IgD-negative memory B cell (primary cell): ENCODE data around the gene ANKZF1. TPM values are rescaled to one million over a fixed set of nuclear protein-coding genes. Genes with fewer than 3 reads are reported as not detected.

Source experiments
- H3K27ac Mint-ChIP-seq, 3 donors: one replicate each; pipeline ENCODE4 v1.8.0; 2020 to 2022; ENCODE audit warnings: mild to moderate bottlenecking in 3 of 3, mixed read lengths in 3 of 3, moderate library complexity in 1 of 3
- H3K27me3 Mint-ChIP-seq: one replicate; pipeline ENCODE4 v1.8.0; 2021; ENCODE audit warnings: mixed read lengths
- H3K36me3 Mint-ChIP-seq: one replicate; pipeline ENCODE4 v1.8.0; 2020; ENCODE audit warnings: mild to moderate bottlenecking, mixed read lengths
- H3K4me1 Mint-ChIP-seq, 3 donors: one replicate each; pipeline ENCODE4 v1.8.0; 2020 to 2022; ENCODE audit warnings: mixed read lengths in 3 of 3, mild to moderate bottlenecking in 1 of 3
- H3K4me3 Mint-ChIP-seq, 4 donors: one replicate each; pipeline ENCODE4 v1.8.0; 2020 to 2022; ENCODE audit warnings: mild to moderate bottlenecking in 4 of 4, mixed read lengths in 4 of 4, moderate library complexity in 3 of 4
- H3K9me3 Mint-ChIP-seq, 3 donors: one replicate each; pipeline ENCODE4 v1.8.0; 2020 to 2021; ENCODE audit warnings: mixed read lengths in 3 of 3, mild to moderate bottlenecking in 1 of 3
- polyA plus RNA-seq: library from polyadenylated mRNA; unstranded; fragments of 300-500 nt; fragmentation: Illumina TruSeq; gene quantifications from one replicate; pipeline ENCODE4 v1.2.3, GENCODE V29; 2021

ANKZF1 gene
- polyA plus RNA-seq, 1 donor from 2014 or later, result 31.1 TPM

- H3K4me3 Mint-ChIP-seq, result no peak overlapping the region
- no peak overlapping the region for H3K27ac Mint-ChIP-seq
- peaks cover 9% of the 10 kb centered on the region for H3K36me3 Mint-ChIP-seq
- H3K9me3 Mint-ChIP-seq, result no peaks in the 10 kb centered on the region
- no peaks in the 10 kb centered on the region for H3K27me3 Mint-ChIP-seq
- H3K4me1 Mint-ChIP-seq, result peaks cover 18 to 36% (median 28%) of the 10 kb centered on the region in 3 donors
Measured at GRCh38 chr2:219273937-219274336, 44.3 kb downstream of the ANKZF1 start.

DNA sequence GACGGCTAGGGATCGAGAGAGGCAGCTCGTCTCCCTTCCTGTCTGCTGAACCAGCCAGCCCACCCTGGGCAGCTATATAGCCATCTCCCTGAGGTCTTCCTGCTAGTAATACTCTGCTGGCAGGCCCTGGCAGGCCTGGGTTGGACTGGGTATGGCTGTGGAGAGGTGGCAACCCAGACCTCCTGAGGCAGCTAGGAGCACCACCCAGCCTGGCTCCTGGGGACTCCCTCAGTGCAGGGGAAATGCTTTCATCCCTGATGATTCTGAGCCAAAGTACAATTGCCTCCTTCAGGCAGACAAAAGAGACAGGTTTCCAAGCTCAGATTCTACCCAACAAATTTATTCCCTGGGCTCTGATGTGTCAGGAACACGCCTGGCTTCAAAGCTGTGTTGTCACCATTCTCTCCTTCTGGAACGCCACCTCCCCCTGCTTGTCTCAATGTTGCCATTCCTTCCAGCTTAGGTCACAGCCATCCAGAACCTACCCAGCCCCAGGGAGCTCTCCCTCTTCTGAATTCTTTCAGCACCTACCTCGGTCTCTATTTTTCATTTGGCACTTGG lies 44.8 kb downstream of the ANKZF1 start:
- peaks cover 9% of the 10 kb centered on the region for H3K36me3 Mint-ChIP-seq
- peak overlapping the region in 1 of 4 donors; percentile 37 for H3K4me3 Mint-ChIP-seq
- H3K27me3 Mint-ChIP-seq, result no peaks in the 10 kb centered on the region
- H3K27ac Mint-ChIP-seq, result peak overlapping the region in 1 of 3 donors; percentile 40
- no peaks in the 10 kb centered on the region for H3K9me3 Mint-ChIP-seq
- peaks cover 19 to 33% (median 29%) of the 10 kb centered on the region in 3 donors for H3K4me1 Mint-ChIP-seq

DNA sequence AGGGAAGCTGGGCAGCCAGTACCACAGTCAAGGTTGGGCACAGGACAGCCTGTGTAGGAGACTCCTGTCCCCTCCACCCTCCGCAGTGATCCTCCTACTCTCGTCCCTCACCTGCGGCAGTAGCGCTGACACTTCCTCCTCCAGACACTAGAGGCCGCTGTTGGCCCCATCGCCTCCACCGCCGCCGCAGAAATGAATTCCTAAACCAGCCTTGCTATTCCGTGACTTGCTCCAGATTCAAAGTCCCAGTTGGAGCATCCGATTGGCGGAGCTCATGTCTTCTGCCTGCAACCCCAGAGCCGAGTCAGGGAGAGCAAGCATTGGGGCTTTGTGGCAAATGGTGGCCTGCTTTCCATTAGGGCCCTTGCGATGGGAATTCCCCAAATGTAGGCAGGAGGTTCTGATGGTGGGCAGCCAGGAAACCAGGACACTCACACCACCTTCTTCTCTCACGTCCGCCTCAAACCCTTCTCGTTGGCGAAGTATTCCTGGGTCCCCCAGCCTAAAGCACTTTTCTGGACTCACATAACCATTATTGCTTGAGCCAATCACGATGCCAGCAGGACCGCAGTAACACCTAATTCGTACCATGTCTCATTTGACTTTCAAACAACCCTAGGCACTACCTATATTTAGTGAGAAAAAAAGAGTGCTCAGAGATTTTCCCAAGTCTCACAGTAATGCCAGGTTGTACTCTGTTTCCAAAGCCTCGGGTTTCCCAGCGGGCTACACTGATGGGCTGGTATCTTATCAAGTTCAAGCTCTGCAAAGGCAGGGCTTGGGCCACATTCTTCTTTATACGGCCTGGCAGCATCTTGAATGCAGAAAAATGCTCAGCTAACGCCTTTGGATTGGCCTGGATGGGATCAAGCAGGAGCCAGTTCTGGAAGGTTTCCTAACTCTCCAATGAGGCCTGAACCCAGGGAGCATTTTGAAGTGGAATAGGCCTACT lies 48.4 kb downstream of the ANKZF1 start:
- no peaks in the 10 kb centered on the region for H3K9me3 Mint-ChIP-seq
- peak overlapping the region; percentile 99 to 100 (median 99) for H3K27ac Mint-ChIP-seq
- H3K4me1 Mint-ChIP-seq, result peaks cover 26 to 47% (median 34%) of the 10 kb centered on the region in 3 donors
- peaks cover 9% of the 10 kb centered on the region for H3K36me3 Mint-ChIP-seq
- peak overlapping the region; percentile 92 to 99 (median 98) for H3K4me3 Mint-ChIP-seq
- H3K27me3 Mint-ChIP-seq, result no peaks in the 10 kb centered on the region

DNA sequence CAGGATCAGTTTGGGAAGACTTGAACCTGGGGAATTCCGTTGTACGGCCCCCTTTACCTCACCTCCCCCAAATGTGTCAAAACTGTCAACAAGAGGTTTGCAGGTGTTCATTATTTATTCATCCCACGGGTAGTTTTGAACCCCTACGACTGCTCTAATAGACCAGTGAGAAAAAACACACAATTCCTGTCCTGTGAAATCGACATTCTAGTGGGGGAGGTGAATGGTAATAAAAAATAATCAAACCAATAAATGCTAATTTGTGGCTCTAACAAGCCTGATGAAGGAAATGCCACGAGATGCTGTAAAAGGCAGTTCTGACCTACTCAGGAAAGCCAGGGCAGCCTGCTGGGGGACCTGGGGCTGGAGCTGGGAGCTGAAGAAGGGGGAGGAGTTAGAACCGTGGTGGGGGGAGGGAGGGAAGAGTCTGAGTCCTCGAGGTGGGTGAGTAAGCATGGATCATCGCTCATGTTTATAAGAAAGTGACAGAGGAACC lies 49.1 kb downstream of the ANKZF1 start:
- Mint-ChIP-seq H3K9me3 (no peaks in the 10 kb centered on the region), H3K4me3 (peak overlapping the region; percentile 92 to 99 (median 98)), H3K27ac (peak overlapping the region; percentile 99 to 100 (median 99)), H3K36me3 (peaks cover 11% of the 10 kb centered on the region), H3K27me3 (no peaks in the 10 kb centered on the region), H3K4me1 (peaks cover 28 to 45% (median 32%) of the 10 kb centered on the region in 3 donors)

GRCh38 chr2:219279151-219279915 lies 49.7 kb downstream of the ANKZF1 start, which contains the start of gene DNAJB2:
Gene DNAJB2, plus strand, starts transcription at chr2:219279366. Its CDS starts 468 bp downstream, at chr2:219279834.
- Mint-ChIP-seq H3K9me3 (no peaks in the 10 kb centered on the region), H3K4me3 (peak within 1 kb of the TSS; percentile 92 to 99 (median 98)), H3K27ac (peak within 1 kb of the TSS; percentile 99 to 100 (median 99)), H3K4me1 (peaks cover 28 to 45% (median 29%) of the 10 kb centered on the region in 3 donors), H3K36me3 (peaks cover 8% of the 10 kb centered on the region), H3K27me3 (no peaks in the 10 kb centered on the region)

- no peaks in the 10 kb centered on the region for H3K9me3 Mint-ChIP-seq
- peak overlapping the region; percentile 92 to 99 (median 98) for H3K4me3 Mint-ChIP-seq
- peak overlapping the region; percentile 99 to 100 (median 99) for H3K27ac Mint-ChIP-seq
- peaks cover 5% of the 10 kb centered on the region for H3K36me3 Mint-ChIP-seq
- H3K27me3 Mint-ChIP-seq, result no peaks in the 10 kb centered on the region
- peaks cover 25 to 39% (median 28%) of the 10 kb centered on the region in 3 donors for H3K4me1 Mint-ChIP-seq
Measured at GRCh38 chr2:219279916-219280516, 50.4 kb downstream of the ANKZF1 start.

- no peaks in the 10 kb centered on the region for H3K27me3 Mint-ChIP-seq
- peak overlapping the region; percentile 53 to 100 (median 99) for H3K27ac Mint-ChIP-seq
- H3K9me3 Mint-ChIP-seq, result no peaks in the 10 kb centered on the region
- peaks cover 24 to 38% (median 28%) of the 10 kb centered on the region in 3 donors for H3K4me1 Mint-ChIP-seq
- peak overlapping the region; percentile 64 to 99 (median 90) for H3K4me3 Mint-ChIP-seq
- peaks cover 5% of the 10 kb centered on the region for H3K36me3 Mint-ChIP-seq
Measured at GRCh38 chr2:219280651-219281050, 51.0 kb downstream of the ANKZF1 start.

DNA sequence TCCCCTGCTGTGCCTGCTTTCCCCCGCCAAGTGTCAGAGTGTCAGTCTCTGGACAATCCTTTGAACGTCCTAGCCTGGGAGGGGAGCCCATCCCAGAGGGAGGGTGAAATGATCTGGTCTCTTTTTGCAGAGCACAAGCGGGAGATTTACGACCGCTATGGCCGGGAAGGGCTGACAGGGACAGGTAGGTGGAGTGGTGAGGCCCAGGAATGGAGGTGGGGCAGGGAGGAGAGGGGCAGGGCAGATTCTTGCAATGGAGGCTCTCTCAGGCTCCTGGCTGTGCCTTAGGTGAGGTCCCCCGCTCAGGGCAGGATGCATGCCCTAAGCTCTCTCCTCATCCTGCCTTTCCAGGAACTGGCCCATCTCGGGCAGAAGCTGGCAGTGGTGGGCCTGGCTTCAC lies 52.0 kb downstream of the ANKZF1 start:
- Mint-ChIP-seq H3K27ac (peak overlapping the region in 2 of 3 donors; percentile 95 to 99), H3K9me3 (no peaks in the 10 kb centered on the region), H3K36me3 (peaks cover 5% of the 10 kb centered on the region), H3K4me1 (peaks cover 20 to 36% (median 28%) of the 10 kb centered on the region in 3 donors), H3K27me3 (no peaks in the 10 kb centered on the region), H3K4me3 (peak overlapping the region in 1 of 4 donors; percentile 64)

DNA sequence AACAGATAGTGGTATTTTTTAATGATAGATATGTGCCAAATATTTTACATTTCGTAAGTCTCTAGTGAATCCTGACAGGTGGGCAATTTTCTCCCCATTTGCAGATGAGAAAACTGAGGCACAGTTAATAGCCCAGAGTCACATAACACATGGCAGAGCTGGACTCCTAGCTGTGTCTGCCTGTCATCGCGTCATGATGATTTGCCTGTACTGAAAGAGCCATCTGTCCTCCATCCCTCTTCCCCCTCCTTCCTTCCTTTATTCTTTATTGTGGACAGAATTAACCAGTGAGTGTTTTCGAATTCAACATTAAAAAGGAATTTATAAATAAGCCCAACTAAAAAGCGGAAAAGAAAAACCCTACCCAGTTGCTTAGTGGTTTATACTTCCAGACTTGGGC lies 52.8 kb downstream of the ANKZF1 start:
- peaks cover 5% of the 10 kb centered on the region for H3K36me3 Mint-ChIP-seq
- H3K27me3 Mint-ChIP-seq, result no peaks in the 10 kb centered on the region
- no peaks in the 10 kb centered on the region for H3K9me3 Mint-ChIP-seq
- H3K27ac Mint-ChIP-seq, result peak overlapping the region in 2 of 3 donors; percentile 78 to 89
- H3K4me3 Mint-ChIP-seq, result peak overlapping the region in 1 of 4 donors; percentile 74
- peaks cover 16 to 30% (median 23%) of the 10 kb centered on the region in 3 donors for H3K4me1 Mint-ChIP-seq

DNA sequence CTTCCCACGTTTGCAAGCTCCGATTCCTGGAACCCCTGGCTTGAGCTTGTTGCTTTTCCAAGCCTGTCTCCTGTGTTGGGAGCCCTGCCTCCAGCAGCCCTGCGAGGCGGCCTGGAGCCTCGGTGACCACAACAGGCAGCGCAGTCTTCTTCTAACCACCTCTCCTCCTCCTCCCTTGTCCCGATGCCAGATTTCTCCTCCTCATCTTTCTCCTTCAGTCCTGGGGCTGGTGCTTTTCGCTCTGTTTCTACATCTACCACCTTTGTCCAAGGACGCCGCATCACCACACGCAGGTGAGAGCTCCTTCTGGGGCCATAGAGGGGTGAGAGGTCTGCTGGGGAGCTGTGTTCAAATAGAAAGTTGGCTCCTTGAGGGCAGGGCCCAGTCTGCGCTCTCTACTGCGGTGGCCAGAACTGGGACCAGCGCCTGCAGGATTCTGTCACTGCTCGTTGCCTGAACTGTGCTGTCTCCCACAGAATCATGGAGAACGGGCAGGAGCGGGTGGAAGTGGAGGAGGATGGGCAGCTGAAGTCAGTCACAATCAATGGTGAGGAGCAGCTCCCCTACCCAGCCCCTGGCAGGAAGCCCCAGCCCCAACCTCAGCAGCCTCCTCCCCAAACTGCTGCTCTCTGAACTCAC lies 53.5 kb downstream of the ANKZF1 start:
- Mint-ChIP-seq H3K36me3 (peaks cover 5% of the 10 kb centered on the region), H3K27ac (peak overlapping the region; percentile 78 to 89 (median 78)), H3K4me3 (peak overlapping the region in 1 of 4 donors; percentile 74), H3K27me3 (no peaks in the 10 kb centered on the region), H3K9me3 (no peaks in the 10 kb centered on the region), H3K4me1 (peaks cover 12 to 23% (median 16%) of the 10 kb centered on the region in 3 donors)

- Mint-ChIP-seq H3K27me3 (no peaks in the 10 kb centered on the region), H3K4me1 (peaks cover 7 to 15% (median 7%) of the 10 kb centered on the region in 3 donors), H3K27ac (no peak overlapping the region), H3K4me3 (no peak overlapping the region), H3K9me3 (no peaks in the 10 kb centered on the region), H3K36me3 (peaks cover 5% of the 10 kb centered on the region)
Measured at GRCh38 chr2:219284501-219285372, 55.1 kb downstream of the ANKZF1 start.

DNA sequence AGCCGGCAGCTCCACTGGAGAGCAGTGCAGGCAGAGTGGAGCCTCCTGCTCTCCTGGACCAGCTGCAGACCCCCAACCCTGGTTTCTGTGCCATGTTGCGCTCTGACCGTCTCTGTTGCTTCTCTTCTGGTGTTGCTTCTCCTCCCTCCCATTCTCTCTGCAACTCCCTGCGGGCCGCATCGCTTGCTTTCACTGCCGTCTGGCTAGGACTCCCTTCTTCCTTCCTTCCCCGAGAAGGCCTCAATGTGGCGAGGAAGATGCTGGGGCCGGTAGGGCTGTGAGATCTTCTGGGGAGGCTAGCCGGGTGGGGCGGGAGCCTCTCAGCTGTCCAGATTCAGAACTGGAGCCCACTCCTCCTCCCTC lies 55.7 kb downstream of the ANKZF1 start:
- Mint-ChIP-seq H3K4me1 (peaks cover 4 to 9% (median 5%) of the 10 kb centered on the region in 3 donors), H3K27ac (no peak overlapping the region), H3K36me3 (peaks cover 5% of the 10 kb centered on the region), H3K27me3 (no peaks in the 10 kb centered on the region), H3K9me3 (no peaks in the 10 kb centered on the region), H3K4me3 (no peak overlapping the region)

DNA sequence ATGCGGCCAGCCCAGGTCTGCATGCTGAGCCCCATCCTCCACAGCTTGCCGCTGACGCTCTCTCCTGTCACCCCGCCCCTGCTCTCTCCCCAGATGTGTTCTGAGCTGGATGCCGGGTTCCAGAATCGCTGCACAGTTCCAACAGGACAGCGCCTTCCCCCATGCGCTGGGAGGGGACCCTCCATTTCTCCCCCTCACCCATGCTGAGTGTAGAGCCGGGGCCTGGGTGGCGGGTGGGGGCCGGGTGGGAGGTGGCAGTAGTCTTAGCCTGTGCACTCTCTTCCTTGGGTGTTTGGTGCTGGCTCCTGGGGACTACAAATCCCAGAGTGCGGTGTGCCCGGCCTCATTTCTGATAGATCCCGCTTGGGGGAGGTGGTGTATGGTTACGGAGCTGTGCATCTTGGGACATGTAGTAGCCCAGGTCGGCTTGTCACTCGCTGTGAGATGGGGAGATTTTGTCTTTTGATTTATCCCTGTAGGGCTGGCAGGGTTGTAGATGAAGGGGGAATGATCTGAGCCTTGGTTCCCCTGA lies 56.4 kb downstream of the ANKZF1 start:
- H3K4me3 Mint-ChIP-seq, result no peak overlapping the region
- no peaks in the 10 kb centered on the region for H3K9me3 Mint-ChIP-seq

More for the DNA sequence above, 56.4 kb downstream of the ANKZF1 start:
- Mint-ChIP-seq H3K36me3 (peaks cover 5% of the 10 kb centered on the region), H3K4me1 (peaks cover 0 to 5% (median 3%) of the 10 kb centered on the region in 3 donors), H3K27ac (no peak overlapping the region), H3K27me3 (no peaks in the 10 kb centered on the region)
